Articular chondrocyte of knee joint (primary cell): ENCODE results near the gene MYO9A. TPM values are rescaled to one million over a fixed set of nuclear protein-coding genes. Genes with fewer than 3 reads are reported as not detected.

Experiments used
- small RNA-seq: library from RNA; depleted of rRNA; stranded (forward); fragments of <200 nt; gene quantifications from one replicate; pipeline ENCODE3, GENCODE V24; 2012
- total RNA-seq: library from RNA; depleted of rRNA; stranded (reverse); fragments of >200 nt; gene quantifications from 2 replicates; pipeline ENCODE4 v1.2.3, GENCODE V29; 2012

The MYO9A gene, protein sequence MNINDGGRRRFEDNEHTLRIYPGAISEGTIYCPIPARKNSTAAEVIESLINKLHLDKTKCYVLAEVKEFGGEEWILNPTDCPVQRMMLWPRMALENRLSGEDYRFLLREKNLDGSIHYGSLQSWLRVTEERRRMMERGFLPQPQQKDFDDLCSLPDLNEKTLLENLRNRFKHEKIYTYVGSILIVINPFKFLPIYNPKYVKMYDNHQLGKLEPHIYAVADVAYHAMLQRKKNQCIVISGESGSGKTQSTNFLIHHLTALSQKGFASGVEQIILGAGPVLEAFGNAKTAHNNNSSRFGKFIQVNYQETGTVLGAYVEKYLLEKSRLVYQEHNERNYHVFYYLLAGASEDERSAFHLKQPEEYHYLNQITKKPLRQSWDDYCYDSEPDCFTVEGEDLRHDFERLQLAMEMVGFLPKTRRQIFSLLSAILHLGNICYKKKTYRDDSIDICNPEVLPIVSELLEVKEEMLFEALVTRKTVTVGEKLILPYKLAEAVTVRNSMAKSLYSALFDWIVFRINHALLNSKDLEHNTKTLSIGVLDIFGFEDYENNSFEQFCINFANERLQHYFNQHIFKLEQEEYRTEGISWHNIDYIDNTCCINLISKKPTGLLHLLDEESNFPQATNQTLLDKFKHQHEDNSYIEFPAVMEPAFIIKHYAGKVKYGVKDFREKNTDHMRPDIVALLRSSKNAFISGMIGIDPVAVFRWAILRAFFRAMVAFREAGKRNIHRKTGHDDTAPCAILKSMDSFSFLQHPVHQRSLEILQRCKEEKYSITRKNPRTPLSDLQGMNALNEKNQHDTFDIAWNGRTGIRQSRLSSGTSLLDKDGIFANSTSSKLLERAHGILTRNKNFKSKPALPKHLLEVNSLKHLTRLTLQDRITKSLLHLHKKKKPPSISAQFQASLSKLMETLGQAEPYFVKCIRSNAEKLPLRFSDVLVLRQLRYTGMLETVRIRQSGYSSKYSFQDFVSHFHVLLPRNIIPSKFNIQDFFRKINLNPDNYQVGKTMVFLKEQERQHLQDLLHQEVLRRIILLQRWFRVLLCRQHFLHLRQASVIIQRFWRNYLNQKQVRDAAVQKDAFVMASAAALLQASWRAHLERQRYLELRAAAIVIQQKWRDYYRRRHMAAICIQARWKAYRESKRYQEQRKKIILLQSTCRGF (N-terminal part only)
- 82.6 and 88.2 TPM in 2 replicates for total RNA-seq

DNA sequence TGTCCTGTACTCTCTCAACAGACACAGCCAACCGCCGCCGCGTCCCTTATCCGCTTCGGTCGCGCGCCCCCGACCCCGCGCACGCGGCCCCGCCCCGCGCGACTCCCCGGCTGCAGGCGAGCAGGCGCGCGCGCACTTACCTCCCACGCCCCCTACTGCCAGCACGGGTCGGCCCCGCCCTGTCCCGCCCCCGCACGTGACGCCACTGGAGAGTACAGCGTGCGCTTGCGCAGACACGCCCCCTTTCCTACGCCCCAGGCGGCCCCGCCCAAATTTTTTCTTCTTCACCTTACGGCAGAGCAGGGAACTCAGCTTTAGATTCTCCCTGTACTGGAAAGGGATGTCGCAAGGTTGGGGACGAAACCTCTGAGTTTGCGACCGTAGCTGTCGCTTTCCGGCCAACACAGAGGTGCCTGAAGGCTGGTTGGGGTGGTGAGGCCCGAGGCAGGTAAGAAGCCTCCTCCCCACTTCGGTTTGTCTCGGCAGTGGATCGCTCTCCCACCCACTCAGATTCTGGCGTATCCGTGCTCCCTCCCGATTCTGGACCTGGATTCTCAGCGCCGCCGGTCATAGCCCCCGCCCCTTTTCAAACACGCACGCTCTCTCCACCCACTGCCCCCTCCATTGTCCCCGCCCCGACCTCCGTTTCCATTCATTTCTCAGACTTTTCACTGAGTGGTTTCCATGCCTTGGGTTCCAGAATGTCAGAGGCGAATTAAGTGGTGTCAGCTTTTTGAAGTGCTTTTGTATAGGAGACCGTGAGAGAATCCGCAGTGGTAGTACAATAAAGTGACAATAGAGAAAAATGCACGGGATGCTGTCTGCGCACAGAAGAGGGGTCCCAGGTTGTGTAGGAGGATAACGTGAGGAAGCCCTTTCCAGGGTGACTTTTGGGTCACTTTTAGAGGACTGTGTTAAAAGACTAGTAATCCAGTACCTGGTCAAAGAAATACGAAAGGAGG lies at the start of gene MYO9A, which contains the start of gene SENP8:
Gene MYO9A (minus strand): TSS at position 134 of the 962 bp plus-strand sequence. CDS start 71,587 bp downstream, outside the sequence.
Gene SENP8 (plus strand): TSS at position 387 of the 962 bp plus-strand sequence. CDS start 21,221 bp downstream, outside the sequence.

DNA sequence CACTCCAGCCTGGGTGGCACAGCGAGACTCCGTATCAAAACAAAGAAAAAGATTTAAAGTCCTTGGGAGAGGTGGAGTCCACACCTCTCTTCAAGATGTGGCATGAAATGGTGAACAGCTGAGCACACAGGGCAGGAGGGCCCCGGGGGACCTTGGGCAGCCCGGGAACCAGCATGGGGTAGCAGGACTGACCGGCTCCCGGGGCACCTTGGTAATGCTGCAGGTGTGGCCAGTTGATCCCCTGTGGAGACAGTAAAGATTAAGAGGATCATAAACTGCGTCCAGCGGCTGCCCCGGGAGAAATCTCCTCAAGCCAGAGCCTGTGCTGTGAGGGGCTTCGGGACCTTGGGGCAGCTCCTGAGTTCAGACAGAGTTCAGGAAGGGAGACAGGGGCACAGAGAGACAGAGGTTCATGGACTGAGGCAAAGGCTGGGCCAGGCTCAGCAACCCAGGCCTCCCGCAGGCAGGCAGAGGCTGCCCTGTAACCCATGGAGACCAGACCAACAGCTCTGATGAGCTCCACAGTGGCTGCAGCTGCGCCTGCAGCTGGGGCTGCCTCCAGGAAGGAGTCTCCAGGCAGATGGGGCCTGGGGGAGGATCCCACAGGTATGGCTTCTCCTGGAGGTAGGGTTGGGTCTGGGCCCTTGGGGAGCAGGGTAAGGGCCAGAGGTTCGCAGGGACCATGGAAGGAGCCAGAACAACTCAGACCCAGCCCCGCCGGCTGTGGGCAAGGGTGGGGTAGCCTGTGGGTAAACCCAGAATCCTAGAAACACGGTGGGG lies 307.5 kb downstream of the MYO9A start, which contains the start of gene NR2E3:
Gene NR2E3 (plus strand): TSS at position 299 of the 780 bp plus-strand sequence. CDS start 190 bp downstream, at position 489.

Small RNA genes lying within 50 kb of the gene (small RNA-seq; reads per million reads assigned to genes)
- not detected for gene RNA5SP399
- gene RNU2-65P: not detected

Other genes with a start within 250 kb of the MYO9A start
- gene SENP8, start 253 bp upstream of the MYO9A start, total RNA-seq: 3.4 and 5.7 TPM in 2 replicates
- gene GRAMD2A, start 79.6 kb upstream of the MYO9A start, total RNA-seq: 0.54 and 1.0 TPM in 2 replicates
- gene PKM, start 113.0 kb upstream of the MYO9A start, total RNA-seq: 2,066 and 2,152 TPM in 2 replicates
- 28.4 and 28.8 TPM in 2 replicates for gene PARP6, start 154.4 kb upstream of the MYO9A start, total RNA-seq
- 0.39 and 0.54 TPM in 2 replicates for gene CELF6, start 202.0 kb upstream of the MYO9A start, total RNA-seq